Activated naive CD8-positive, alpha-beta T cell treated with anti-CD3 and anti-CD28 coated beads, Interleukin-2, amount 50 U/mL, for 24 hours (primary cell): ENCODE data around the gene P2RY10.
"Not testable (repeated sequence)": the region's sequence is repeated elsewhere in the genome, so short reads cannot be mapped to it uniquely, and the experiment has no call there.

Source experiments
- ATAC-seq: fragments of 150-1000 bp; cut with Tn5 transposase; one replicate; pipeline ENCODE4 v1.10.0; 2021
- DNase-seq: peaks from one replicate; pipeline ENCODE4 v3.0.0; 2021
- H3K27ac Mint-ChIP-seq: one replicate; pipeline ENCODE4 v1.8.0; 2021; ENCODE audit warnings: mild to moderate bottlenecking, mixed read lengths
- H3K27me3 Mint-ChIP-seq: one replicate; pipeline ENCODE4 v1.8.0; 2021; ENCODE audit warnings: mixed read lengths
- H3K36me3 Mint-ChIP-seq: one replicate; pipeline ENCODE4 v1.8.0; 2021; ENCODE audit warnings: low read depth, mixed read lengths
- H3K4me1 Mint-ChIP-seq: one replicate; pipeline ENCODE4 v1.8.0; 2021; ENCODE audit warnings: mixed read lengths
- H3K4me3 Mint-ChIP-seq: one replicate; pipeline ENCODE4 v1.8.0; 2021; ENCODE audit warnings: mild to moderate bottlenecking, moderate library complexity, mixed read lengths
- H3K9me3 Mint-ChIP-seq: one replicate; pipeline ENCODE4 v1.8.0; 2021; ENCODE audit warnings: mixed read lengths

P2RY10 gene

GRCh38 chrX:78964598-78964997 lies 19.4 kb downstream of the P2RY10 start:
- DNase-seq: no peak
- H3K27me3 Mint-ChIP-seq: no peaks in the 10 kb centered on the region
- ATAC-seq: no peak

GRCh38 chrX:78979789-78980464 lies 34.7 kb downstream of the P2RY10 start:
- ATAC-seq: peak; percentile 88
- Mint-ChIP-seq H3K27me3 (no peaks in the 10 kb centered on the region), H3K4me1 (peaks cover 49% of the 10 kb centered on the region), H3K36me3 (peaks cover 14% of the 10 kb centered on the region), H3K4me3 (peak overlapping the region; percentile 55), H3K27ac (peak overlapping the region; percentile 95), H3K9me3 (peaks cover 16% of the 10 kb centered on the region)
- no peak for DNase-seq

More at GRCh38 chrX:78964598-78964997, 19.4 kb downstream of the P2RY10 start:
- Mint-ChIP-seq H3K4me1 (peaks cover 26% of the 10 kb centered on the region), H3K36me3 (peaks cover 44% of the 10 kb centered on the region), H3K9me3 (peaks cover 17% of the 10 kb centered on the region), H3K4me3 (no peak overlapping the region), H3K27ac (peak overlapping the region; percentile 40)

- no peak overlapping the region for H3K27ac Mint-ChIP-seq
- H3K36me3 Mint-ChIP-seq: peaks cover 15% of the 10 kb centered on the region
- H3K27me3 Mint-ChIP-seq: no peaks in the 10 kb centered on the region
- H3K9me3 Mint-ChIP-seq: peaks cover 22% of the 10 kb centered on the region
- H3K4me3 Mint-ChIP-seq: no peak overlapping the region
- ATAC-seq: no peak
- H3K4me1 Mint-ChIP-seq: peaks cover 13% of the 10 kb centered on the region
- DNase-seq: no peak
Measured at GRCh38 chrX:78989349-78989748, 44.2 kb downstream of the P2RY10 start.

- Mint-ChIP-seq H3K4me3 (no peak overlapping the region), H3K9me3 (no peaks in the 10 kb centered on the region), H3K36me3 (no peaks in the 10 kb centered on the region), H3K27me3 (no peaks in the 10 kb centered on the region), H3K4me1 (peaks cover 12% of the 10 kb centered on the region), H3K27ac (no peak overlapping the region)
- peak; percentile 10 for DNase-seq
- no peak for ATAC-seq
Measured at GRCh38 chrX:78997870-78998558, 52.8 kb downstream of the P2RY10 start.

GRCh38 chrX:79007540-79007939 lies 62.3 kb downstream of the P2RY10 start:
- not testable (repeated sequence) for H3K27ac Mint-ChIP-seq, H3K27me3 Mint-ChIP-seq, H3K36me3 Mint-ChIP-seq, H3K4me1 Mint-ChIP-seq, H3K4me3 Mint-ChIP-seq, ATAC-seq, DNase-seq
- H3K9me3 Mint-ChIP-seq: peaks cover 27% of the 10 kb centered on the region
